GM19372 (cell line): ENCODE measurements around the gene ZNF205.
"Not testable (repeated sequence)": the region's sequence is repeated elsewhere in the genome, so short reads cannot be mapped to it uniquely, and the experiment has no call there.

ENCODE experiments used
- ATAC-seq: cut with Tn5 transposase; IDR thresholded peaks from one replicate; pipeline ENCODE4 v1.9.1; 2021; ENCODE audit warnings: mild to moderate bottlenecking, low read depth, moderate library complexity; ENCODE audit not compliant: unreplicated experiment

Gene ZNF205

GRCh38 chr16:3165111-3165822 is 52.9 kb downstream of the ZNF205 start:
- ATAC-seq = no peak

GRCh38 chr16:3166505-3166886 is 54.1 kb downstream of the ZNF205 start:
- no peak for ATAC-seq

GRCh38 chr16:3168729-3169128 is 56.3 kb downstream of the ZNF205 start:
- not testable (repeated sequence) for ATAC-seq
